ENCODE data around the gene UNC5CL. TPM values are rescaled to one million over a fixed set of nuclear protein-coding genes. Genes with fewer than 3 reads are reported as not detected.

UNC5CL gene
- total RNA-seq, 1 experiment from 2014 or later: 0.41 TPM

DNA sequence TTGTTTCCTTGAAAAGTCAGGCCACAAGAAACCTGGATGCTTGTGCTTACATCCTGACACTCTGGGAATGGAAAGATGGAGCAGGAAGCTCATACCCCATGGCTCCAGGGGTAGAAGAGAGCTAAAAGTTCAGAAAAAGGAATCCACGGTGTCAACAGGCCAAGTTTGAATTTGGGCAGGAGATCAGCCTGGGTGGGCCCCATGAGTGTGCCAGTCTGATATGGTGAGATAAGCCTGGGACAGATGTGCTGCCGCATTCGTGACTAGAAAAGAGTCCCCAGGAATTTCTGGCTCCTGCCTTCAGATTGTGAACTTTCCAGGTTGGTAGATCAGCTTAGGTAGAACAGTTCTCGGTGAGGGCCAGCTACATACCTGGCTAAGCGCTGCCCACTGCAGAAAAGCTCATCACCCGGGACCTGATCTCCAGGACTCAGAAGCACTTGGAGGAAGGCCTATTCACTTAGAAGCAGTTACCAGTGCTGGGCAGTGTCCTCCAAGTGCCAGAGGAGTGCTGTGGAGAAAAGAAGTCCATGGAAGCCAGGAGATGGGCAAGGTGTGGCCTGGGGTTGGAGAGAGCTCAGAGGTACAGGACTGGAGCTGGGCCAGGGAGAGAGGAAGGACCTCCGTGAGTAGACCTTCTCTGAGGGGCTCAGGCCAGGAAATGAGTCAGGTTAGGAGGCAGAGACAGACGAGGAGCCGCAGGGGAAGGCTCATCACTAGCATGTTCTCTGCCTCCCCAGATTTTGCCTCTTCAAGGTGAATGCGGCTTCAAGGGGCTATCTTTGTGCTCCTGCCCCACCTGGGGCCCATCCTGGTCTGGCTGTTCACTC is 3.4 kb upstream of the UNC5CL start, which contains the start of gene TSPO2:
TSS of gene TSPO2 (plus strand) at position 242 of the 830 bp plus-strand sequence. CDS start at position 761, 519 bp downstream.
- POLR2A ChIA-PET (ENCODE audit: low non-redundant PET): no interaction called here
- no TSS peak for BruUV-seq (replicated peaks)
- intact Hi-C loops (cut with micrococcal nuclease; ENCODE audit: unreplicated experiment): no loop called here

GRCh38 chr6:41040940-41041536 is 2.0 kb upstream of the UNC5CL start:
- intact Hi-C loops (cut with micrococcal nuclease; ENCODE audit: unreplicated experiment): no loop called here
- Histone ChIP-seq H3K4me3 (ENCODE audit: low read depth, low read length, poor library complexity, severe bottlenecking) (no peak overlapping the region), H3K27me3 (replicated peaks; ENCODE audit: insufficient read depth, low read depth, low read length, poor library complexity) (no peaks in the 10 kb centered on the region), H3K4me1 (ENCODE audit: insufficient read depth, low read length, poor library complexity, severe bottlenecking) (no peaks in the 10 kb centered on the region), H3K9me3 (ENCODE audit: low read depth, low read length, poor library complexity, severe bottlenecking) (no peaks in the 10 kb centered on the region), H3K27ac (ENCODE audit: low read depth, low read length, poor library complexity, severe bottlenecking) (no peak overlapping the region), H3K36me3 (ENCODE audit: insufficient read depth, low read length, poor library complexity, severe bottlenecking) (no peaks in the 10 kb centered on the region)
- BruUV-seq (replicated peaks): no TSS peak
- ChIA-PET POLR2A (ENCODE audit: low non-redundant PET) (no interaction called here), CTCF (no interaction called here)
- DNase-seq (ENCODE audit: low spot score): no peak
- TF ChIP-seq CTCF (conservative IDR thresholded peaks at IDR 0.05; ENCODE audit: low read depth, low read length) (no peak), EZH2 (IDR thresholded peaks at IDR 0.05; ENCODE audit: borderline replicate concordance, low read depth, low read length, poor library complexity, severe bottlenecking) (no peak)

More for the DNA sequence above, 3.4 kb upstream of the UNC5CL start, which contains the start of gene TSPO2:
- no peak for DNase-seq (ENCODE audit: low spot score)
- TF ChIP-seq CTCF (conservative IDR thresholded peaks at IDR 0.05; ENCODE audit: low read depth, low read length): no peak
- no peak for TF ChIP-seq EZH2 (IDR thresholded peaks at IDR 0.05; ENCODE audit: borderline replicate concordance, low read depth, low read length, poor library complexity, severe bottlenecking)
- no peaks in the 10 kb centered on the region for H3K9me3 ChIP-seq (ENCODE audit: low read depth, low read length, poor library complexity, severe bottlenecking)
- H3K4me3 ChIP-seq (ENCODE audit: low read depth, low read length, poor library complexity, severe bottlenecking): no peak within 1 kb of the TSS
- CTCF ChIA-PET: no interaction called here
- H3K27ac ChIP-seq (ENCODE audit: low read depth, low read length, poor library complexity, severe bottlenecking): no peak within 1 kb of the TSS
- H3K27me3 ChIP-seq (replicated peaks; ENCODE audit: insufficient read depth, low read depth, low read length, poor library complexity): no peaks in the 10 kb centered on the region
- no peaks in the 10 kb centered on the region for H3K4me1 ChIP-seq (ENCODE audit: insufficient read depth, low read length, poor library complexity, severe bottlenecking)
- H3K36me3 ChIP-seq (ENCODE audit: insufficient read depth, low read length, poor library complexity, severe bottlenecking): no peaks in the 10 kb centered on the region

DNA sequence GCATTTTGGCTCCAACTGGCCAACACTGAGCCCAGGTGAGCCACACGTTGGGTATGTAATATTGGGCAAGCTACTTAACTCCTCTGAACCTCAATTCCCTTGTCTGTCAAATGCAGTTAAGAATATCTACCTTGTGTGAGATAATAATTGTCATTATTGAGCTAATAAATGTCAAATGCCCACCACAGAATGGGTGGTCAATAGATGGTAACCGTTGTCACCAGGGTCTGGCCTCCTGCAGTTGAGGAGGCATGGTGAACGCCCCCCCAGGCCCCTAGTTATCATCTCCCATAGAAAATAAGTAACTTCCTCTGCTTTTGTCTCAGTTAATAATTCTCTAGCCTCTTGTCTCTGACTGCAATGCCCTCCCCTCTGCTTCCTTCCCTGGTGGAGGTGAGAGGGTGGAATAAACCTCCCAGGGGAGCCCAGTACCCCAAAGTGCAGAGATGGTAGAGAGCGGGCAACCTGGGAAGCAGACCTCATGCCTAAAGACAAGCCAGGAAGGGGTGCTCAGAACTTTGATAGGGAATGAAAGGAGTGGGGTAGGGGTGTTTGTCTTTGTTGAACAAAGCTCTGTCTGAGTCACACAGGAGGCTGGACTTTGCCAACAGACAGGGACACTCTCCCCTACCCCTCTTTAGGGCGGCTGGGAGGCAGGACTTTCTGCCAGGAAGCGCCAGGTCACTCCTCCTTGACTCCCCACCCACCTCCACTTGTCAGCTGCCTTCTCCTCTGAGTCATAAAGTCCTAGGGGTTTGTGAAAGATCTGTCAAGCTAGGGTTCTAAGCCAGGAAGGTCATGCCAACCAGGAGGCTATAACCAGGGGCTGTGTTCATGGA is 1.3 kb upstream of the UNC5CL start:
- Histone ChIP-seq H3K27ac (ENCODE audit: low read depth, low read length, poor library complexity, severe bottlenecking) (no peak overlapping the region), H3K4me1 (ENCODE audit: insufficient read depth, low read length, poor library complexity, severe bottlenecking) (no peaks in the 10 kb centered on the region), H3K36me3 (ENCODE audit: insufficient read depth, low read length, poor library complexity, severe bottlenecking) (no peaks in the 10 kb centered on the region), H3K9me3 (ENCODE audit: low read depth, low read length, poor library complexity, severe bottlenecking) (no peaks in the 10 kb centered on the region), H3K4me3 (ENCODE audit: low read depth, low read length, poor library complexity, severe bottlenecking) (no peak overlapping the region), H3K27me3 (replicated peaks; ENCODE audit: insufficient read depth, low read depth, low read length, poor library complexity) (no peaks in the 10 kb centered on the region)
- no peak for DNase-seq (ENCODE audit: low spot score)
- POLR2A ChIA-PET (ENCODE audit: low non-redundant PET): interaction anchor here (0.6 kb wide), 1 partner anchor 237 kb away, joined by 3 read pairs; no protein-coding TSS in a partner anchor
- no peak for TF ChIP-seq EZH2 (IDR thresholded peaks at IDR 0.05; ENCODE audit: borderline replicate concordance, low read depth, low read length, poor library complexity, severe bottlenecking)
- no peak for TF ChIP-seq CTCF (conservative IDR thresholded peaks at IDR 0.05; ENCODE audit: low read depth, low read length)
- CTCF ChIA-PET: no interaction called here
- intact Hi-C loops (cut with micrococcal nuclease; ENCODE audit: unreplicated experiment): no loop called here
- no TSS peak for BruUV-seq (replicated peaks)
